DOHH2 (cell line): ENCODE measurements around the gene FAM118B.

ENCODE experiments used
- CTCF ChIP-seq: fragments of 200-600 bp; sonication (generic); IDR thresholded peaks from one replicate; pipeline ENCODE4 v1.5.1; 2014; ENCODE audit warnings: antibody characterized with exemption, mild to moderate bottlenecking, low read depth, low read length; ENCODE audit not compliant: poor library complexity, severe bottlenecking
- EZH2phosphoT487 ChIP-seq: fragments of 200-600 bp; sonication (generic); IDR thresholded peaks from 2 replicates; pipeline ENCODE4 v1.6.1; 2017; ENCODE audit warnings: borderline replicate concordance, mild to moderate bottlenecking, antibody characterized with exemption, low read length, moderate library complexity, mixed read lengths

- TF ChIP-seq CTCF (no peak), EZH2phosphoT487 (no peak)
These were observed 36.2 kb upstream of the FAM118B start for GRCh38 chr11:126175393-126175792.
